Endothelial cell (in vitro differentiated cells): ENCODE measurements around the gene RAB11FIP5. TPM values are rescaled to one million over a fixed set of nuclear protein-coding genes. Genes with fewer than 3 reads are reported as not detected.

ENCODE experiments used
- DNase-seq: peaks from one replicate; pipeline ENCODE4 v3.0.0; 2021; ENCODE audit warnings: low spot score
- H3K27ac Mint-ChIP-seq: one replicate; pipeline ENCODE4 v1.8.0; 2021; ENCODE audit warnings: mixed read lengths, inconsistent platforms; ENCODE audit not compliant: unreplicated experiment
- H3K27me3 Mint-ChIP-seq: one replicate; pipeline ENCODE4 v1.8.0; 2021; ENCODE audit warnings: mild to moderate bottlenecking, moderate library complexity, mixed read lengths, inconsistent platforms; ENCODE audit not compliant: unreplicated experiment
- H3K36me3 Mint-ChIP-seq: one replicate; pipeline ENCODE4 v1.8.0; 2021; ENCODE audit warnings: mild to moderate bottlenecking, low read depth, mixed read lengths, inconsistent platforms; ENCODE audit not compliant: unreplicated experiment
- H3K4me1 Mint-ChIP-seq: one replicate; pipeline ENCODE4 v1.8.0; 2021; ENCODE audit warnings: mild to moderate bottlenecking, mixed read lengths, inconsistent platforms; ENCODE audit not compliant: unreplicated experiment
- H3K4me3 Mint-ChIP-seq: one replicate; pipeline ENCODE4 v1.8.0; 2021; ENCODE audit warnings: mild to moderate bottlenecking, mixed read lengths, inconsistent platforms; ENCODE audit not compliant: unreplicated experiment
- H3K9me3 Mint-ChIP-seq: one replicate; pipeline ENCODE4 v1.8.0; 2021; ENCODE audit warnings: mixed read lengths, inconsistent platforms; ENCODE audit not compliant: unreplicated experiment
- total RNA-seq: library from RNA; stranded (reverse); fragmentation: NEBNext Ultra II Directional; extraction: Animal tissue kit (Norgen Biotek cat#: 25700); gene quantifications from one replicate; pipeline ENCODE4 v1.2.1, GENCODE V29; 2021; ENCODE audit not compliant: unreplicated experiment
- TF ChIP-seq, protein P1 (sequence below): fragments of 200-600 bp; sonication (generic); IDR thresholded peaks from one replicate; pipeline ENCODE4 v1.5.0; 2021; ENCODE audit warnings: antibody characterized with exemption; ENCODE audit not compliant: unreplicated experiment

Gene RAB11FIP5
- total RNA-seq, 1 donor from 2014 or later, result 27.8 TPM

DNA sequence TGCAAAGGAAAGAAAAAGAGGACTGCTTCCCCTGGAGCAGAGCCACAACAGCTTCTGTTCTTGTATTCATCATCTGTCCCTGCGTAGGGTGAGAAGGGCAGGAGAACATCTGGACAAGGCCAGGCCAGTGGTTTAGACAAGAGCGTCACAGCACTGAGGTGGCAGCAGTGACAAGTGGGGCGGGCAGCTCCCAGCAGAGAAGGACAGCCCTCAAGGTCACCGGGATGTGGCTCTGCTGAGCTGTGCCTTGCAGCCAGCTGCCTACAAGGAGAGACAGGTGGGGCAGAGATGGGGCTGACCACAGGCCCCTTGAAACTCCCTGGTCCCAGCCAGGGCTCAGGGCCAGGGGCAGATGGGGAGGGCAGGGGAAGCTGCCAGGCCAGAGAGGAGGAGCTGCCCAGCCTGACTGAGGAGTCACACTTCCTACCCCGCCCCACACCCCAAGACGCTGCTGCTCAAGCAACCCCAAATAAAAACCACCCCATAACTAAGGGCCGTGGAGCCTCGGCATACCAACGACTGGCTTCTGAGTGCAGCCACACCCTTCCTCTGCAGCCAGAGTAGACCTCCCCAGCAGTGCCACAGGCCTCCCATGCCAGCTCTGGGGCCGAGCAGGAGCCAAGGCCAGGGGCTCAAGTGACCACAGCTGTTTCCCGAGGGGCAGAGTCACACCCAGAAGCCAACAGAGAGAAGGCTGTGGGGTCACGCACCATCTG lies 5.4 kb downstream of the RAB11FIP5 start:
- H3K27me3 Mint-ChIP-seq, result peaks cover 11% of the 10 kb centered on the region
- no peak overlapping the region for H3K4me3 Mint-ChIP-seq
- H3K27ac Mint-ChIP-seq, result no peak overlapping the region
- no peaks in the 10 kb centered on the region for H3K9me3 Mint-ChIP-seq
- peaks cover 45% of the 10 kb centered on the region for H3K4me1 Mint-ChIP-seq
- TF ChIP-seq, protein P1, sequence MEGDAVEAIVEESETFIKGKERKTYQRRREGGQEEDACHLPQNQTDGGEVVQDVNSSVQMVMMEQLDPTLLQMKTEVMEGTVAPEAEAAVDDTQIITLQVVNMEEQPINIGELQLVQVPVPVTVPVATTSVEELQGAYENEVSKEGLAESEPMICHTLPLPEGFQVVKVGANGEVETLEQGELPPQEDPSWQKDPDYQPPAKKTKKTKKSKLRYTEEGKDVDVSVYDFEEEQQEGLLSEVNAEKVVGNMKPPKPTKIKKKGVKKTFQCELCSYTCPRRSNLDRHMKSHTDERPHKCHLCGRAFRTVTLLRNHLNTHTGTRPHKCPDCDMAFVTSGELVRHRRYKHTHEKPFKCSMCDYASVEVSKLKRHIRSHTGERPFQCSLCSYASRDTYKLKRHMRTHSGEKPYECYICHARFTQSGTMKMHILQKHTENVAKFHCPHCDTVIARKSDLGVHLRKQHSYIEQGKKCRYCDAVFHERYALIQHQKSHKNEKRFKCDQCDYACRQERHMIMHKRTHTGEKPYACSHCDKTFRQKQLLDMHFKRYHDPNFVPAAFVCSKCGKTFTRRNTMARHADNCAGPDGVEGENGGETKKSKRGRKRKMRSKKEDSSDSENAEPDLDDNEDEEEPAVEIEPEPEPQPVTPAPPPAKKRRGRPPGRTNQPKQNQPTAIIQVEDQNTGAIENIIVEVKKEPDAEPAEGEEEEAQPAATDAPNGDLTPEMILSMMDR, result no peak
- DNase-seq, result no peak
- H3K36me3 Mint-ChIP-seq, result peaks cover 19% of the 10 kb centered on the region

DNA sequence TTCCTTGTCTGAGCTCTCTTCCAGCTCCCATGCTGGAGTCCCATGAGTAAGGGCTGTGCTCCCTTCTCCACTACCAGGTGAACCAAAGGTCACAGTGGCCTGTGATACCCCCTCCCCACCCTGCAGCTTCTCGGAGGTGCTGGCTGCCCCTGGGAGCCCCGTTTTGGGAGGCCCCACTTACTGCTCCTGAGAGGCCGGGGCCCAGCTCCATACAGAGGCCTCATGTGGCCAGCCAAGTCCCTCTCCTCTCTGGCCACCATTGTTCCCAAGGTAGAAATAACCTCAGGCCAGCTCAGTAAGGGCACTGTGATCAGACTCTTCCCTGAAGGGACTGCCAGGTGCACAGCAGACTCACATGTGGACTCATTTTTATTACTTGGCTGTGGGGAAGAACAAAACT lies 6.0 kb downstream of the RAB11FIP5 start:
- no peak for DNase-seq
- Mint-ChIP-seq H3K9me3 (no peaks in the 10 kb centered on the region), H3K36me3 (peaks cover 19% of the 10 kb centered on the region), H3K4me3 (no peak overlapping the region), H3K4me1 (peaks cover 51% of the 10 kb centered on the region), H3K27me3 (peaks cover 14% of the 10 kb centered on the region), H3K27ac (no peak overlapping the region)
- TF ChIP-seq, protein P1, result no peak

DNA sequence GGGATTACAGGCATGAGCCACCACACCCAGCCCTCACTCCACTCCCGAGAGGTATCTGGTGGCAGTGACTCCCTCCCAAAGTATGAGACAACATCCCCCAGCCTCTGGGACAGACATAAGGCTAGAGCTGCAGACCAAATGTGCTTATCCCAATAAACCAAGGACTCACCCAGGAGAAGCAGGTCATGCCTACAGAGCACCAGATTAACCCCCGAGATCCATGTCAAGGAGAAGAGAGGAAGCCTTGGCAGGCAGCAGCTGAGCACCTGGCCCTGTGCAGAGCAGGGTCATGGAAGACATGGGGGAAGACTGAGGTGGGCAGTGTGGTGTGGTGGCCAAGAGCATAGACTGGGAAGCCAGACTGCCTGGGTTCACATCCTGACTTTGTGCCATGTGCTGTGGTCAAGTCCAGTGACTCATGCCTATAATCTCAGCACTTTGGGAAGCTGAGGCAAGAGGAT lies 7.2 kb downstream of the RAB11FIP5 start:
- no peaks in the 10 kb centered on the region for H3K9me3 Mint-ChIP-seq
- TF ChIP-seq, protein P1, result no peak
- peaks cover 51% of the 10 kb centered on the region for H3K4me1 Mint-ChIP-seq
- no peak for DNase-seq
- peaks cover 19% of the 10 kb centered on the region for H3K36me3 Mint-ChIP-seq
- H3K27ac Mint-ChIP-seq, result no peak overlapping the region
- H3K27me3 Mint-ChIP-seq, result peaks cover 15% of the 10 kb centered on the region
- peak overlapping the region; percentile 73 for H3K4me3 Mint-ChIP-seq

GRCh38 chr2:73104933-73105332 lies 7.8 kb downstream of the RAB11FIP5 start:
- DNase-seq, result no peak
- peaks cover 19% of the 10 kb centered on the region for H3K36me3 Mint-ChIP-seq
- peaks cover 47% of the 10 kb centered on the region for H3K4me1 Mint-ChIP-seq
- peak overlapping the region; percentile 78 for H3K27ac Mint-ChIP-seq
- H3K4me3 Mint-ChIP-seq, result no peak overlapping the region
- peaks cover 15% of the 10 kb centered on the region for H3K27me3 Mint-ChIP-seq
- TF ChIP-seq, protein P1, result no peak
- no peaks in the 10 kb centered on the region for H3K9me3 Mint-ChIP-seq

DNA sequence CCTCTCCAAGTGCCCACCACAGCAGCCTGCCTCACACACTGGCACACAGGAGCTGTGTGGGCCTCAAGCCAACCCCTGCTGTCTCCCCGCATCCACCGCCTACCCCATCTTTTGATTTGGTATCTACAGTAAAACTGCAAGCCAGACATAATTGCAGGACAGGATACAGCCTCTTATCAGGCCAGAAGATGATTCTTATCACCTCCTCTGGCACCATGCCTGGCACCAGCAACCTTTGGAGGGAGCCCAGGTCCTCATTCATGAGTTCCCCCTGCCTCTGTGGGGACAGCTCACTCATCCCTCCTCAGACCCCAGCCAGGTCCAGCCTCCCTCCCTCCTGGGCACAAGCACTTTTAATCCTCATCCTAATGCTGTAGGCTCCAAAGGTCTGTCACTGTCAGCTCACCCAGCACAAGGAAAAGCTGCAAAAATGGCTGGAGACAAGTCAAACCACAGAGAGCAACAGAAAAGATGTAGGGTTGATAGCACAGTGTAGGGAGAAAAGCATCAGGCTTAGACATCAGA lies 9.7 kb downstream of the RAB11FIP5 start:
- TF ChIP-seq, protein P1, result no peak
- Mint-ChIP-seq H3K4me1 (peaks cover 37% of the 10 kb centered on the region), H3K27ac (peak overlapping the region; percentile 18), H3K4me3 (no peak overlapping the region), H3K27me3 (peaks cover 15% of the 10 kb centered on the region), H3K36me3 (peaks cover 17% of the 10 kb centered on the region), H3K9me3 (no peaks in the 10 kb centered on the region)
- DNase-seq, result no peak
